Naive B cell (primary cell): ENCODE results near the gene AFAP1. TPM values are rescaled to one million over a fixed set of nuclear protein-coding genes. Genes with fewer than 3 reads are reported as not detected.
A peak's percentile ranks its signal among the peaks of the same experiment; 100 is the strongest.
"Not testable (repeated sequence)": the region's sequence is repeated elsewhere in the genome, so short reads cannot be mapped to it uniquely, and the experiment has no call there.

Experiments
- ATAC-seq, 2 donors: fragments of 150-1000 bp; cut with Tn5 transposase; 2 replicates each; pipeline ENCODE4 v1.10.0; 2021; ENCODE audit warnings: low read depth in 2 of 2, mild to moderate bottlenecking in 2 of 2, moderate library complexity in 2 of 2
- DNase-seq: peaks from one replicate; pipeline ENCODE4 v3.0.0; 2022
- H3K27ac Mint-ChIP-seq, 6 donors: one replicate each; pipeline ENCODE4 v1.8.0; 2020 to 2022; ENCODE audit warnings: mild to moderate bottlenecking in 6 of 6, mixed read lengths in 6 of 6, moderate library complexity in 5 of 6, inconsistent platforms in 2 of 6
- H3K27me3 Mint-ChIP-seq, 3 donors: one replicate each; pipeline ENCODE4 v1.8.0; 2021 to 2022; ENCODE audit warnings: mixed read lengths in 3 of 3, mild to moderate bottlenecking in 1 of 3
- H3K36me3 Mint-ChIP-seq, 2 donors: one replicate each; pipeline ENCODE4 v1.8.0; 2020 to 2022; ENCODE audit warnings: mixed read lengths in 2 of 2, inconsistent platforms in 1 of 2, mild to moderate bottlenecking in 1 of 2
- H3K4me1 Mint-ChIP-seq, 3 donors: one replicate each; pipeline ENCODE4 v1.8.0; 2020 to 2022; ENCODE audit warnings: mixed read lengths in 3 of 3, inconsistent platforms in 1 of 3, mild to moderate bottlenecking in 1 of 3, moderate library complexity in 1 of 3
- H3K4me3 Mint-ChIP-seq, 8 donors: one replicate each; pipeline ENCODE4 v1.8.0; 2020 to 2022; ENCODE audit warnings: mild to moderate bottlenecking in 8 of 8, mixed read lengths in 8 of 8, moderate library complexity in 8 of 8, inconsistent platforms in 2 of 8
- H3K9me3 Mint-ChIP-seq, 7 donors: one replicate each; pipeline ENCODE4 v1.8.0; 2020 to 2022; ENCODE audit warnings: mixed read lengths in 7 of 7, mild to moderate bottlenecking in 5 of 7, inconsistent platforms in 2 of 7, moderate library complexity in 1 of 7
- polyA plus RNA-seq, 6 donors: library from polyadenylated mRNA; unstranded; fragments of 300-500 nt; fragmentation: Illumina TruSeq; gene quantifications; one replicate each; pipeline ENCODE4 v1.2.3, GENCODE V29; 2021; ENCODE audit warnings: low read depth in 6 of 6

AFAP1 gene
- polyA plus RNA-seq, 6 donors from 2014 or later, result not detected

DNA sequence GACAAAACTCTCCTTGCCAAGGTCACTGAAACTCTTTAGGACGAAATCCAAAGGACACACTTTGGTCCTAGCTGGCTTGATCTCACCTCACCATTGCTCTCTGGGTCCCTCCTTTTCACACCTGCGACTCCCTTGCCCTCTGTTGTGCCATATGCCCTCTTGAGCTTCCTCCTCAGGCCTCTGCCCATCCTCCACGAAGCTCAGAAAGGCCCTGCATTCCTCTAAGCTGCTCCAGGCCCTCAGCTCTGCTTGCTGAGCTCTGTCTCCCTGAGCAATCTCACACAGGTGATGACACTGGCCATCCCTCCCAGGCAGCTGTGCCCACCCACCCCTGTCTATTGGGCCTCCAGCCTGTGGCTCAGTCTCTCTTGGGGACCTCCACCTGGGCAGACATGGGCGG is 10.1 kb upstream of the AFAP1 start:
- peaks cover 28 to 56% (median 50%) of the 10 kb centered on the region in 3 donors for H3K27me3 Mint-ChIP-seq
- DNase-seq (no peak), ATAC-seq (no peak)
- H3K4me1 Mint-ChIP-seq, result no peaks in the 10 kb centered on the region
- H3K27ac Mint-ChIP-seq, result no peak overlapping the region
- H3K36me3 Mint-ChIP-seq, result no peaks in the 10 kb centered on the region
- H3K9me3 Mint-ChIP-seq, result peaks cover 0 to 17% (median 7%) of the 10 kb centered on the region in 7 donors
- H3K4me3 Mint-ChIP-seq, result peak overlapping the region in 1 of 8 donors; percentile 48

GRCh38 chr4:7947927-7948326 is 8.3 kb upstream of the AFAP1 start:
- Mint-ChIP-seq H3K4me3 (no peak overlapping the region), H3K27ac (no peak overlapping the region)
- no peak for DNase-seq

GRCh38 chr4:7945709-7946380 is 6.2 kb upstream of the AFAP1 start:
- no peak for ATAC-seq
- Mint-ChIP-seq H3K27me3 (peaks cover 31 to 61% (median 58%) of the 10 kb centered on the region in 3 donors), H3K4me1 (no peaks in the 10 kb centered on the region), H3K27ac (no peak overlapping the region), H3K9me3 (peaks cover 0 to 5% (median 2%) of the 10 kb centered on the region in 7 donors), H3K36me3 (no peaks in the 10 kb centered on the region), H3K4me3 (no peak overlapping the region)
- DNase-seq, result no peak

More at GRCh38 chr4:7947927-7948326, 8.3 kb upstream of the AFAP1 start:
- Mint-ChIP-seq H3K27me3 (peaks cover 31 to 61% (median 53%) of the 10 kb centered on the region in 3 donors), H3K9me3 (peaks cover 0 to 12% (median 5%) of the 10 kb centered on the region in 7 donors), H3K4me1 (no peaks in the 10 kb centered on the region), H3K36me3 (no peaks in the 10 kb centered on the region)
- ATAC-seq, result peak in 1 of 2 donors; percentile 27

DNA sequence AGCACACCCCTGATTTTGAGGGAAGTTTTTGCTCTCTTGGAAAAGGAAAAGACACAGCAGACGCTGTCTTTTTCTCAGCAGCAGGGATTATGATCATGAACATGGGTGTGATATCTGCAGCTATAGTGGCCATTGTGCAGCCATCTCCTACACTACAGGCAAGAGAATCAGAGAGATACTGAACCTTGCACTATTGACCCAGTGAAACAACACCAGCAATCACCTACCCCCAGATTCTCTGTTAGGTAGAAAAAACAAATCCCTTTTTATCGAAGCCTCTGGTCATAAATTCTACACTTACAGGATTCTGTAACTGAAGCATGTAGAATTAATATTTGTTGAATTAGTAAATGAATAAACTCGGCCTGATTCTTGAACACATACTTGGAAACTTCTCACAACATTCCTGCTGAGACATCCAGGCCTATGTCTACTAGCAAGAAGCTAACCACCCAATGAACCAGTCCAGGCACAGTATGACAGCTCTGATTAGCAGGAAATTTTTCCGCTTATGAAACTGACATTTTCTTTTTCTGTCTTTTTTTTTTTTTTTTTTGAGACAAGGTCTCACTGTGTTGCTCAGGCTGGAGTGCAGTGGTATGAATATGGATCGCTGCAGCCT is 5.0 kb upstream of the AFAP1 start:
- H3K9me3 Mint-ChIP-seq, result peaks cover 0 to 9% (median 4%) of the 10 kb centered on the region in 7 donors
- no peaks in the 10 kb centered on the region for H3K4me1 Mint-ChIP-seq
- no peaks in the 10 kb centered on the region for H3K36me3 Mint-ChIP-seq
- ATAC-seq, result no peak
- no peak overlapping the region for H3K4me3 Mint-ChIP-seq
- DNase-seq, result no peak
- H3K27ac Mint-ChIP-seq, result no peak overlapping the region
- peaks cover 34 to 59% (median 56%) of the 10 kb centered on the region in 3 donors for H3K27me3 Mint-ChIP-seq

DNA sequence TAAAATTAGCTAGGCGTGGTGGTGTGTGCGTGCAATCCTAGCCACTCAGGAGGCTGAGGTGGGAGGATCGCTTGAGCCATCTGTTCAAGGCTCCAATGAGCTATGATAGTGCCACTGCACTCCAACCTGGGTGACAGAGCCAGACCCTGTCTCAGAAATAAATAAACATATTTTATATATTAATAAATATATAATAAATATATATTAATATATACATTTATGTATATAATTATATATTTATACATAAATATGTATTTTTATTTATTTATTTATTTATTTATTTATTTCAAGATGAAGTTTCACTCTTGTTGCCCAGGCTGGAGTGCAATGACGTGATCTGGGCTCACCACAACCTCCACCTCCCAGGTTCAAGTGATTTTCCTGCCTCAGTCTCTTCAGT is 4.0 kb upstream of the AFAP1 start:
- H3K4me1 Mint-ChIP-seq, result not testable (repeated sequence)

GRCh38 chr4:7943211-7943610 is 3.5 kb upstream of the AFAP1 start:
- peaks cover 0 to 3% (median 3%) of the 10 kb centered on the region in 3 donors for H3K4me1 Mint-ChIP-seq
- H3K4me3 Mint-ChIP-seq, result peak overlapping the region in 1 of 8 donors; percentile 4
- no peaks in the 10 kb centered on the region for H3K36me3 Mint-ChIP-seq
- ATAC-seq (no peak), DNase-seq (no peak)
- peaks cover 0 to 9% (median 4%) of the 10 kb centered on the region in 7 donors for H3K9me3 Mint-ChIP-seq
- no peak overlapping the region for H3K27ac Mint-ChIP-seq
- peaks cover 30 to 50% (median 46%) of the 10 kb centered on the region in 3 donors for H3K27me3 Mint-ChIP-seq

More for the DNA sequence above, 4.0 kb upstream of the AFAP1 start:
- H3K27ac Mint-ChIP-seq, H3K9me3 Mint-ChIP-seq, ATAC-seq, H3K4me3 Mint-ChIP-seq, H3K36me3 Mint-ChIP-seq, DNase-seq: not testable (repeated sequence)
- peaks cover 32 to 49% (median 46%) of the 10 kb centered on the region in 3 donors for H3K27me3 Mint-ChIP-seq

GRCh38 chr4:7941965-7942496 is 2.4 kb upstream of the AFAP1 start:
- no peak for ATAC-seq
- H3K36me3 Mint-ChIP-seq, result no peaks in the 10 kb centered on the region
- peaks cover 37 to 62% (median 56%) of the 10 kb centered on the region in 3 donors for H3K27me3 Mint-ChIP-seq
- no peak for DNase-seq
- H3K27ac Mint-ChIP-seq, result no peak overlapping the region
- H3K4me1 Mint-ChIP-seq, result peaks cover 0 to 11% (median 9%) of the 10 kb centered on the region in 3 donors
- peak overlapping the region in 4 of 8 donors; percentile 4 to 76 (median 40) for H3K4me3 Mint-ChIP-seq
- H3K9me3 Mint-ChIP-seq, result peaks cover 0 to 9% (median 2%) of the 10 kb centered on the region in 7 donors

DNA sequence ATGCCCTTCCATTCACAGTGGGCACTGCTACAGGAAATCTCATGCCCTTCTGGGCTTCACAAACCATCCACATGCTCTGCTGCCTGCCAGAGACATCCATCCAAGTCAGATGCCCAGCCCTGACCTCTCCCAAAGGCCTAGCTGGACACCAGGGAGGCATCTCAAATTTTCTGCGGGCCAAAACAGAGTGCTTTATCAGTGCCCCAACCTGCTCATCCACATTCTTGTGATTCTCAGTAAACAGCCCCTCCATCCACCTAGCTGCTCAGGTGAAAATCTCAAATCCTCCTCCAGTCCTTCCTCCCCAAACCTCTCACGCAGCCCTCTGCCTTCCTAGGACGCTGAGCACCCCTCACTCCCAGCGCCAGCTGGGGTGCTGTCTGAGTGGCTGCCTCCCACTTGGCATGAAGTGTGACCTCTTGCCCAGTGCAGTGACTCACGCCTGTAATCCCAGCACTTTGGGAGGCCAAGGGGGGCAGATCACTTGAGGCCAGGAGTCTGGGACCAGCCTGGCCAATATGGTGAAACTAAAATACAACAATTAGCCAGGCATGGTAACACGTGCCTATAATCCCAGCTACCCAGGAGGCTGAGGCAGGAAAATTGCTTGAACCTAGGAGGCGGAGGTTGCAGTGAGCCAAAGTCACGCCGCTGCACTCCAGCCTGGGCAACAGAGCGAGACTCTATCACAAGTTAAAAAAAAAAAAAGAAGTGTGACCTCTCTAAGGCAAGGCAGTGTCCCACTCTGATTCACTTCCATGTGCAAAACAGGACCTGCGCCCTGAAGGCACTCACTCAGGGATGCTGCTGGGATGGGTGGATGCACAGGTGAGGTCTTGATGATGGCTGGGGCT is 1.7 kb upstream of the AFAP1 start:
- no peak for ATAC-seq
- Mint-ChIP-seq H3K36me3 (no peaks in the 10 kb centered on the region), H3K9me3 (peaks cover 0 to 13% (median 2%) of the 10 kb centered on the region in 7 donors), H3K27ac (peak overlapping the region in 4 of 6 donors; percentile 9 to 85 (median 37)), H3K27me3 (peaks cover 37 to 64% (median 58%) of the 10 kb centered on the region in 3 donors), H3K4me3 (peak overlapping the region in 7 of 8 donors; percentile 4 to 70 (median 55)), H3K4me1 (peaks cover 0 to 11% (median 9%) of the 10 kb centered on the region in 3 donors)
- no peak for DNase-seq

DNA sequence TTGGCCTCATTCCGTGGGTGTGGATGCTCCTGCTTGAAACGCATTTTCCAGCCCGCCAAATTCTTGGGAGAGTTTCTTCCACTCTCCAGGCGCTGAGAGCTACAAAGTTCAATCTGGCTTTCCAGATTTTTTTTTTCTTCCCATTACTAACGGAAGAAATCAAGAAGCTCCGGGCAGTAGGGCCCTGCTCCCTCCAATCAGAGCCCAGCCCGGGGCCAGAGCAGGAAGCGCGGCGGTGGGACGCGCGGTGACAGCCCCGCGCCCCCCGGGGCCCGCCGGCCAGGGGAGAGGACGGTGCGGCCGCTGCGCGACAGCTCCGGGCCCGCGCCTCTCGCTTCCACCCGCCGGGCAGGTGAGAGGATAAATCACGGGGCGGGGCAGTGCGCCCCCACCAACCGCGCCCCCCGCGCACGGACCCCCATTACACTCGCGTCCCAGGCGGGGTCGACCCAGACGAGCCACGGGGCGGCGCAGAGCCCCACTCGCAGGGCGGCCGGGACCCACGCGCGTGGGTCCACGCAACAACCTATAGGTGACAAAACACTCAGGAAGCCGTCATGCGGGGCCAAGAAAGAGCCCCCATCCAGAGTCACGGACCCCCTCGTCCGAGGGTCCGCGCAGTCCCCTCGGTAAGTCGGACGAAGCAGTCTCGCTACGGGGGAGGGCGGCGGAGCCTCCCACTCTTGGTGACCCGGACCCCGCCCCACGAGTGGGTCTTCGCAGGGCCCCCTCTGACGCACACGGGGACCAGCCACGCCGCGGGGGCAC is 868 bp downstream of the AFAP1 start:
- H3K27me3 Mint-ChIP-seq, result peaks cover 52 to 75% (median 58%) of the 10 kb centered on the region in 3 donors
- H3K4me1 Mint-ChIP-seq, result peaks cover 0 to 11% (median 9%) of the 10 kb centered on the region in 3 donors
- no peak for ATAC-seq
- no peak for DNase-seq
- H3K36me3 Mint-ChIP-seq, result no peaks in the 10 kb centered on the region
- peak overlapping the region in 6 of 8 donors; percentile 29 to 77 (median 64) for H3K4me3 Mint-ChIP-seq
- H3K27ac Mint-ChIP-seq, result no peak overlapping the region
- H3K9me3 Mint-ChIP-seq, result peaks cover 0 to 13% (median 2%) of the 10 kb centered on the region in 7 donors

DNA sequence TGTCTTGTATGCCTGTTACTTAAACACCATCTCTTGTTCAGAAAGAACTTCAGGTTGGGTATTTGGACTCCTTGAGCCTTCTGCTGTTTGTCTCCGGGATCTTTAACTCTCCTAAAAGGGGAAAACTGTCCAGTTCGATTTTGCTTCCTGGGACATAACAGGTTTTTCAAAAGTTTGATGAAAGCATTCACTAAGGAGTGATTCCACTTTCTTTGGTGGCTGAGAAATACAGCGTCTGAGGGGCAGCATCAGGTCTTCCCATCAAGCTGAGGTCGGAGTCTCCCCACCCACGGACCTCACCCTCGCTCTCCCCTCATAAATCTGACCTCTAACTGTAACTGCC is 1.4 kb downstream of the AFAP1 start:
- Mint-ChIP-seq H3K9me3 (peaks cover 0 to 13% (median 2%) of the 10 kb centered on the region in 7 donors), H3K4me1 (peaks cover 0 to 11% (median 9%) of the 10 kb centered on the region in 3 donors), H3K27ac (no peak overlapping the region), H3K4me3 (peak overlapping the region in 6 of 8 donors; percentile 29 to 83 (median 64)), H3K27me3 (peaks cover 54 to 81% (median 63%) of the 10 kb centered on the region in 3 donors), H3K36me3 (no peaks in the 10 kb centered on the region)
- DNase-seq, result no peak
- no peak for ATAC-seq

DNA sequence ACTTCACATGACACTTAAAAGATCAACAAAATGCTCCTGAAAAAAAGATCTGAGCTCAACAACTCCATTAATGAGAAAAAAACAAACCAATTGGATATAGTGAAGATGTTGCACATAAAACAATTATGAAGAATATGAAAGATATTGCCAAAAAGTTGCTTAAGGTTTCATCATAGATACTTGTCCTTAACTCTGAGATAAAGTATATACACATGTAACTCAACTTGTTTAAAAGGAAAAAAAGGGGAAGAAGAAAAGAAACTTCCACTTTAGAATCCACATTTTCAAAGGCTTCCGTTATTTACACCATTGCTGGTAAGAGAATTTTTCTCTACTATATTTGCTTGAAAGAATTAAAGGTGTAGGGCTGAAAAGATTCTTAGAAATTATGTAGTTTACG is 2.7 kb downstream of the AFAP1 start:
- Mint-ChIP-seq H3K36me3 (no peaks in the 10 kb centered on the region), H3K4me1 (peaks cover 0 to 11% (median 9%) of the 10 kb centered on the region in 3 donors), H3K27ac (no peak overlapping the region), H3K27me3 (peaks cover 50 to 73% (median 60%) of the 10 kb centered on the region in 3 donors), H3K9me3 (peaks cover 0 to 13% (median 2%) of the 10 kb centered on the region in 7 donors), H3K4me3 (peak overlapping the region in 1 of 8 donors; percentile 41)
- no peak for ATAC-seq
- DNase-seq, result no peak
